DMS114 treated with DMSO at 0.1 percent for 48 hours (cell line): ENCODE data around the gene TAS2R41.

ENCODE experiments used
- DNase-seq: peaks from one replicate; lab custom pipeline; 2025; ENCODE audit not compliant: unreplicated experiment; lab: John Stamatoyannopoulos, UW

The TAS2R41 gene

GRCh38 chr7:143492799-143493739, 15.4 kb downstream of the TAS2R41 start:
- no peak for DNase-seq

GRCh38 chr7:143493751-143494150, 16.1 kb downstream of the TAS2R41 start:
- DNase-seq, result no peak

GRCh38 chr7:143494622-143495021, 16.9 kb downstream of the TAS2R41 start:
- no peak for DNase-seq

- no peak for DNase-seq
These were observed 18.2 kb downstream of the TAS2R41 start for GRCh38 chr7:143495851-143496250.

GRCh38 chr7:143496263-143496662, 18.6 kb downstream of the TAS2R41 start:
- no peak for DNase-seq

GRCh38 chr7:143497008-143497795, 19.5 kb downstream of the TAS2R41 start:
- DNase-seq, result no peak

GRCh38 chr7:143499246-143499645, 21.6 kb downstream of the TAS2R41 start:
- DNase-seq, result no peak

- no peak for DNase-seq
These were observed 22.2 kb downstream of the TAS2R41 start for GRCh38 chr7:143499743-143500348.

GRCh38 chr7:143503261-143503660, 25.6 kb downstream of the TAS2R41 start:
- DNase-seq, result no peak

GRCh38 chr7:143504215-143504936, 26.7 kb downstream of the TAS2R41 start:
- DNase-seq, result no peak

- no peak for DNase-seq
These were observed 27.2 kb downstream of the TAS2R41 start for GRCh38 chr7:143504937-143505297.

- DNase-seq, result no peak
These were observed 28.2 kb downstream of the TAS2R41 start for GRCh38 chr7:143505838-143506237.

GRCh38 chr7:143507094-143507518, 29.4 kb downstream of the TAS2R41 start:
- DNase-seq, result no peak

- DNase-seq, result no peak
These were observed 29.9 kb downstream of the TAS2R41 start for GRCh38 chr7:143507534-143508055.

- DNase-seq, result no peak
These were observed 33.4 kb downstream of the TAS2R41 start for GRCh38 chr7:143510854-143511592.

- DNase-seq, result no peak
These were observed 33.9 kb downstream of the TAS2R41 start for GRCh38 chr7:143511593-143512047.

- no peak for DNase-seq
These were observed 35.0 kb downstream of the TAS2R41 start for GRCh38 chr7:143512488-143513340.

GRCh38 chr7:143514487-143514886, 36.8 kb downstream of the TAS2R41 start:
- DNase-seq, result no peak
